Mesodermal cell (in vitro differentiated cells): ENCODE data around the gene SMAD3.

Experiments used
- H3K27ac ChIP-seq: 2 replicates; pipeline ENCODE4 v1.7.0; 2013; ENCODE audit warnings: mild to moderate bottlenecking, low read depth, low read length, moderate library complexity; ENCODE audit not compliant: severe bottlenecking
- H3K36me3 ChIP-seq: 2 replicates; pipeline ENCODE4 v1.7.1; 2013; ENCODE audit warnings: mild to moderate bottlenecking, low read length, moderate library complexity; ENCODE audit not compliant: control insufficient read depth, insufficient read depth
- H3K4me1 ChIP-seq: one replicate; pipeline ENCODE4 v1.7.1; 2013; ENCODE audit warnings: mild to moderate bottlenecking, low read length; ENCODE audit not compliant: insufficient read depth, control insufficient read depth, poor library complexity, severe bottlenecking
- H3K4me3 ChIP-seq: 2 replicates; pipeline ENCODE4 v1.7.0; 2013; ENCODE audit warnings: low read length, control low read depth, mild to moderate bottlenecking; ENCODE audit not compliant: insufficient read depth, poor library complexity, severe bottlenecking; ENCODE audit errors: extremely low read depth
- H3K9me3 ChIP-seq: 2 replicates; pipeline ENCODE4 v1.7.1; 2013; ENCODE audit warnings: mild to moderate bottlenecking, low read length, moderate library complexity; ENCODE audit not compliant: control insufficient read depth
- WGBS, 2 experiments: methylation state at CpG; one replicate each; pipeline ENCODE4 v1.1.5; 2013; ENCODE audit warnings: missing lambda C conversion rate in 2 of 2; ENCODE audit not compliant: insufficient coverage in 2 of 2; 5-methylcytosine and 5-hydroxymethylcytosine counted together

Gene SMAD3

GRCh38 chr15:67100124-67100791, 34.9 kb downstream of the SMAD3 start:
- no peaks in the 10 kb centered on the region for H3K9me3 ChIP-seq
- peaks cover 20% of the 10 kb centered on the region for H3K36me3 ChIP-seq
- peaks cover 56% of the 10 kb centered on the region for H3K4me1 ChIP-seq
- no peak overlapping the region for H3K4me3 ChIP-seq
- H3K27ac ChIP-seq, result no peak overlapping the region
- WGBS, 2 experiments, result 100% methylated on average over 1 of the region's 5 CpGs; no CpG with 5 or more reads in 1 of the 2 experiments

GRCh38 chr15:67100801-67101581, 35.6 kb downstream of the SMAD3 start:
- H3K36me3 ChIP-seq, result peaks cover 14% of the 10 kb centered on the region
- peaks cover 62% of the 10 kb centered on the region for H3K4me1 ChIP-seq
- WGBS, 2 experiments, result 95 to 100% methylated on average over 3 to 6 of the region's 7 CpGs
- H3K27ac ChIP-seq, result no peak overlapping the region
- no peaks in the 10 kb centered on the region for H3K9me3 ChIP-seq
- no peak overlapping the region for H3K4me3 ChIP-seq

GRCh38 chr15:67101911-67102598, 36.7 kb downstream of the SMAD3 start:
- Histone ChIP-seq H3K36me3 (peaks cover 11% of the 10 kb centered on the region), H3K4me3 (no peak overlapping the region), H3K9me3 (no peaks in the 10 kb centered on the region), H3K4me1 (peaks cover 65% of the 10 kb centered on the region), H3K27ac (peak overlapping the region; percentile 3)
- 58 to 65% methylated on average over 5 to 7 of the region's 8 CpGs for WGBS, 2 experiments

- peaks cover 70% of the 10 kb centered on the region for H3K4me1 ChIP-seq
Observed at GRCh38 chr15:67102599-67102929, 37.2 kb downstream of the SMAD3 start.

GRCh38 chr15:67103021-67103420, 37.6 kb downstream of the SMAD3 start:
- no peaks in the 10 kb centered on the region for H3K9me3 ChIP-seq
- peaks cover 69% of the 10 kb centered on the region for H3K4me1 ChIP-seq
- peaks cover under 1% of the 10 kb centered on the region for H3K36me3 ChIP-seq
- no peak overlapping the region for H3K4me3 ChIP-seq
- WGBS, 2 experiments, result 85 to 93% methylated on average over 3 of the region's 4 CpGs
- no peak overlapping the region for H3K27ac ChIP-seq

More at GRCh38 chr15:67102599-67102929, 37.2 kb downstream of the SMAD3 start:
- 98 to 100% methylated on average over 4 of the region's 4 CpGs for WGBS, 2 experiments
- H3K36me3 ChIP-seq, result peaks cover 6% of the 10 kb centered on the region
- no peak overlapping the region for H3K27ac ChIP-seq
- no peaks in the 10 kb centered on the region for H3K9me3 ChIP-seq
- H3K4me3 ChIP-seq, result no peak overlapping the region

GRCh38 chr15:67103432-67103831, 38.0 kb downstream of the SMAD3 start:
- peak overlapping the region; percentile 23 for H3K27ac ChIP-seq
- WGBS, 2 experiments, result 95 to 97% methylated on average over 5 to 6 of the region's 6 CpGs
- H3K4me3 ChIP-seq, result no peak overlapping the region
- H3K9me3 ChIP-seq, result no peaks in the 10 kb centered on the region
- H3K4me1 ChIP-seq, result peaks cover 69% of the 10 kb centered on the region
- no peaks in the 10 kb centered on the region for H3K36me3 ChIP-seq

- Histone ChIP-seq H3K27ac (peak overlapping the region; percentile 23), H3K9me3 (no peaks in the 10 kb centered on the region), H3K36me3 (no peaks in the 10 kb centered on the region), H3K4me3 (no peak overlapping the region), H3K4me1 (peaks cover 69% of the 10 kb centered on the region)
- WGBS, 2 experiments, result 69 to 73% methylated on average over 3 to 6 of the region's 11 CpGs
Observed at GRCh38 chr15:67103869-67104268, 38.5 kb downstream of the SMAD3 start.

- Histone ChIP-seq H3K4me1 (peaks cover 72% of the 10 kb centered on the region), H3K36me3 (peaks cover 4% of the 10 kb centered on the region)
- WGBS, 2 experiments, result 94 to 97% methylated on average over 8 of the region's 8 CpGs
Observed at GRCh38 chr15:67104510-67104909, 39.1 kb downstream of the SMAD3 start.

GRCh38 chr15:67105065-67105951, 39.9 kb downstream of the SMAD3 start:
- no peaks in the 10 kb centered on the region for H3K9me3 ChIP-seq
- WGBS, 2 experiments, result 65 to 73% methylated on average over 10 of the region's 11 CpGs
- H3K4me1 ChIP-seq, result peaks cover 80% of the 10 kb centered on the region
- peaks cover 10% of the 10 kb centered on the region for H3K36me3 ChIP-seq
- H3K27ac ChIP-seq, result peak overlapping the region; percentile 92
- no peak overlapping the region for H3K4me3 ChIP-seq

More at GRCh38 chr15:67104510-67104909, 39.1 kb downstream of the SMAD3 start:
- no peak overlapping the region for H3K4me3 ChIP-seq
- peak overlapping the region; percentile 92 for H3K27ac ChIP-seq
- no peaks in the 10 kb centered on the region for H3K9me3 ChIP-seq
